ENCODE data around the gene PEX26. TPM values are rescaled to one million over a fixed set of nuclear protein-coding genes. Genes with fewer than 3 reads are reported as not detected.

PEX26 gene
- total RNA-seq, 2 experiments from 2014 or later, result 56.3 to 56.8 TPM

Other genes with a start within 250 kb of the PEX26 start
- 10 to 100 TPM; 29.7 to 37.2 TPM for gene MICAL3, start 53.4 kb upstream of the PEX26 start, total RNA-seq
- 1 to 10 TPM; 3.3 to 4.3 TPM for gene TUBA8, start 32.8 kb downstream of the PEX26 start, total RNA-seq
- gene USP18, start 72.2 kb downstream of the PEX26 start, total RNA-seq, result 10 to 100 TPM; 13.5 to 13.6 TPM

All from activated CD4-positive, alpha-beta memory T cell treated with anti-CD3 and anti-CD28 coated beads for 36 hours (primary cell).